PC-9 (cell line): ENCODE data around the gene ZNF599. TPM values are rescaled to one million over a fixed set of nuclear protein-coding genes. Genes with fewer than 3 reads are reported as not detected.

Source experiments
- BruUV-seq: library from RNA; stranded (reverse); fragments of 400-500 nt; replicated peaks from 2 replicates; lab custom pipeline; 2021; lab: Mats Ljungman, UMichigan
- CTCF ChIA-PET: fragments of 300-600 bp; sonication (Branson Sonifier 250); formaldehyde crosslinking; loops from one replicate; lab custom pipeline; 2022; ENCODE audit warnings: antibody characterized with exemption; lab: Charles Lee
- POLR2A ChIA-PET: fragments of 300-600 bp; sonication (Branson Sonifier 250); formaldehyde crosslinking; loops from one replicate; lab custom pipeline; 2022; ENCODE audit warnings: antibody characterized with exemption; ENCODE audit not compliant: unreplicated experiment; lab: Charles Lee
- DNase-seq, 2 experiments: peaks; one replicate each; pipeline versions ENCODE4 v3.0.0 to v3.0.0-alpha.2; 2015 to 2022; ENCODE audit warnings: mixed read lengths in 1 of 2
- H2AFZ ChIP-seq: fragments of 200-600 bp; sonication (generic); 2 replicates; pipeline ENCODE4 v1.8.1; 2017; ENCODE audit warnings: antibody characterized with exemption
- H3F3A ChIP-seq: fragments of 200-600 bp; sonication (generic); 2 replicates; pipeline ENCODE4 v1.8.1; 2017; ENCODE audit warnings: antibody characterized with exemption, mild to moderate bottlenecking, low read depth; ENCODE audit not compliant: insufficient read depth
- H3K27ac ChIP-seq: fragments of 200-600 bp; sonication (generic); 2 replicates; pipeline ENCODE4 v1.6.1; 2016; ENCODE audit warnings: mixed run types
- H3K27me3 ChIP-seq: fragments of 200-600 bp; sonication (generic); 2 replicates; pipeline ENCODE4 v1.6.1; 2016; ENCODE audit warnings: low read depth, mixed run types; ENCODE audit not compliant: insufficient read depth
- H3K36me3 ChIP-seq: fragments of 200-600 bp; sonication (generic); 2 replicates; pipeline ENCODE4 v1.6.1; 2016; ENCODE audit warnings: low read depth, mixed run types
- H3K4me1 ChIP-seq: fragments of 200-600 bp; sonication (generic); replicated peaks from 2 replicates; pipeline ENCODE4 v1.6.1; 2016; ENCODE audit warnings: mixed run types; ENCODE audit not compliant: insufficient read depth
- H3K4me2 ChIP-seq: fragments of 200-600 bp; sonication (generic); 2 replicates; pipeline ENCODE4 v1.6.1; 2017; ENCODE audit warnings: mixed run types
- H3K4me3 ChIP-seq: fragments of 200-600 bp; sonication (generic); 2 replicates; pipeline ENCODE4 v1.6.1; 2016; ENCODE audit warnings: mixed run types
- H3K79me2 ChIP-seq: fragments of 200-600 bp; sonication (generic); 2 replicates; pipeline ENCODE4 v1.6.1; 2017; ENCODE audit warnings: low read depth, mixed run types
- H3K9me2 ChIP-seq: fragments of 200-600 bp; sonication (generic); 2 replicates; pipeline ENCODE4 v1.8.1; 2017; ENCODE audit warnings: mild to moderate bottlenecking; ENCODE audit not compliant: insufficient read depth
- H3K9me3 ChIP-seq: fragments of 200-600 bp; sonication (generic); 2 replicates; pipeline ENCODE4 v1.8.1; 2016; ENCODE audit warnings: low read depth; ENCODE audit not compliant: insufficient read depth
- H4K20me1 ChIP-seq: fragments of 200-600 bp; sonication (generic); 2 replicates; pipeline ENCODE4 v1.8.1; 2017; ENCODE audit not compliant: insufficient read depth
- EZH2 ChIP-seq: fragments of 200-600 bp; sonication (generic); IDR thresholded peaks from 2 replicates; pipeline ENCODE4 v1.8.0; 2017; ENCODE audit warnings: antibody characterized with exemption, low read depth
- intact Hi-C: fragments of 100-400 bp; cut with micrococcal nuclease; formaldehyde crosslinking; loops from one replicate; pipeline ENCODE4 v1.10.0; 2022; ENCODE audit not compliant: unreplicated experiment
- total RNA-seq: library from RNA; stranded (reverse); gene quantifications from 2 replicates; pipeline ENCODE4 v1.2.3, GENCODE V29; 2021
- TF ChIP-seq, protein P1 (sequence below): fragments of 200-600 bp; sonication (generic); conservative IDR thresholded peaks from 2 replicates; pipeline ENCODE4 v1.6.1; 2017; ENCODE audit warnings: mixed run types, antibody characterized with exemption, mild to moderate bottlenecking, moderate library complexity

Gene ZNF599
- total RNA-seq, 1 experiment from 2014 or later = 9.2 TPM

DNA sequence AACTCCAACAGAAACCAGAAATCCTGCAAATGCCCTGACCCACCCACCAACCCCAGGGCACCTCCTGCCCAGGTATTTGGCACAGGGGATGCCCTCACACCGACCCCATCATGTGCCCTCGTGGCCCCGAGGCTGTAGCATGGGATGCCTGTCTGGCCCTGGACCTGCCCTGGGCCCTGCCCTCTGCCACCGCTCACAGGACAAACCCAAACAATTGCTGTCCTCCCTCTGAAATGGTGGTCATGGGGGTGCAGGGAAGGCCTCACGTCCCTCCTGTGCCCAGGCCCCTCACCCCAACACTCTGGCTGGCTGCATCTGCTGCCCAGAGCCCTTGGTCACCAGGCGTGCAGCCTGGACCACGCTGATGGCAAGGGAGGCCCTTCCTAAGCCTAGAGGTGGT, 41.1 kb downstream of the ZNF599 start:
- no peaks in the 10 kb centered on the region for H4K20me1 ChIP-seq
- H3K9me3 ChIP-seq = peaks cover 16% of the 10 kb centered on the region
- H3K4me3 ChIP-seq = no peak overlapping the region
- ChIA-PET POLR2A (no interaction called here), CTCF (no interaction called here)
- BruUV-seq = no TSS peak
- H3K4me1 ChIP-seq = peaks cover 8% of the 10 kb centered on the region
- intact Hi-C loops = no loop called here
- peaks cover 8% of the 10 kb centered on the region; the same call in 1 of the 2 replicates for H3F3A ChIP-seq
- peaks cover 13% of the 10 kb centered on the region; the same call in 1 of the 2 replicates for H3K27me3 ChIP-seq
- TF ChIP-seq, protein P1, sequence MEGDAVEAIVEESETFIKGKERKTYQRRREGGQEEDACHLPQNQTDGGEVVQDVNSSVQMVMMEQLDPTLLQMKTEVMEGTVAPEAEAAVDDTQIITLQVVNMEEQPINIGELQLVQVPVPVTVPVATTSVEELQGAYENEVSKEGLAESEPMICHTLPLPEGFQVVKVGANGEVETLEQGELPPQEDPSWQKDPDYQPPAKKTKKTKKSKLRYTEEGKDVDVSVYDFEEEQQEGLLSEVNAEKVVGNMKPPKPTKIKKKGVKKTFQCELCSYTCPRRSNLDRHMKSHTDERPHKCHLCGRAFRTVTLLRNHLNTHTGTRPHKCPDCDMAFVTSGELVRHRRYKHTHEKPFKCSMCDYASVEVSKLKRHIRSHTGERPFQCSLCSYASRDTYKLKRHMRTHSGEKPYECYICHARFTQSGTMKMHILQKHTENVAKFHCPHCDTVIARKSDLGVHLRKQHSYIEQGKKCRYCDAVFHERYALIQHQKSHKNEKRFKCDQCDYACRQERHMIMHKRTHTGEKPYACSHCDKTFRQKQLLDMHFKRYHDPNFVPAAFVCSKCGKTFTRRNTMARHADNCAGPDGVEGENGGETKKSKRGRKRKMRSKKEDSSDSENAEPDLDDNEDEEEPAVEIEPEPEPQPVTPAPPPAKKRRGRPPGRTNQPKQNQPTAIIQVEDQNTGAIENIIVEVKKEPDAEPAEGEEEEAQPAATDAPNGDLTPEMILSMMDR = no peak
- no peak for TF ChIP-seq EZH2
- no peaks in the 10 kb centered on the region for H3K9me2 ChIP-seq
- peaks cover 12% of the 10 kb centered on the region for H3K36me3 ChIP-seq
- no peak overlapping the region for H2AFZ ChIP-seq
- no peak overlapping the region for H3K4me2 ChIP-seq
- no peaks in the 10 kb centered on the region for H3K79me2 ChIP-seq
- no peak for DNase-seq
- no peak overlapping the region for H3K27ac ChIP-seq

DNA sequence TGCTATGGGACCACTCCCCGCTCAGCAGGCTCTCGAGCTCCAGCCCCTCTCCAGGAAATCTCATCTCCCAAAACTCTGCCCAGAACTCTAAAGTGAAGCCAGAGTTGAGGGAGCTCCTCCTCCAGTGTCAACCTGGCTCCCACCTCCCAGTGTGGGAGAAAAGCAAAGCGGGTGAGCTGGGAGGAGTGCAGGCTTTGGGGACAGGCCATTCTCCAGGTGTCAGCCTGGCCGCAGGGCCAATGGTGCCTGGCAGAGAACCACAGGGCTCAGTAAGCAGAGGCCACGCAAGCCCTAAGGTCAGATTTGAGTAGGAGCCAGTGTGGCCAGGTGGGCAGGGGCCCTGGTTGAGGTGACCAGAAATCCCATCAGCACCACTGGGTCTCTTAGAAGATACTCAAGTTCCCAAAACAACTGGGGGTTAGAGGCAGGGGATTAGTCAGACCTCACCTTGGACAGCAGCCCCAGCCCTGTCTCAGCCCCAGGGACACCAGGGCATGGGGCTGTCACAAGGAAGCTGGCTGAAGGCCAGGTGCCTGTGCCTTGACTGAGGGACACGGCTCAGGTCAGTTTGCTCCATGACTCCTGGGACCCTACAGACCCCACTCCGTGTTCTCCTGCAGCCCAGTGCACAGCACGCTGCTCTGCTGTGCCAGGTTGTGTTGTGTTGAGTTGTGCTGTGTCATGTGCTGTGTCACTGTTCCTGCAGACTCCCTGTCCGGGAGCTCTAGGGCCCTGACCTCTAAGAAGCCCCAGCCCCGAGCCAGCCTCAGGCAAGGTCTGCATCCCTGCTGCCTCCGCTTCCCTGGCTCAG, 41.8 kb downstream of the ZNF599 start:
- no peak overlapping the region for H3K4me2 ChIP-seq
- no TSS peak for BruUV-seq
- peaks cover 21% of the 10 kb centered on the region for H3K27me3 ChIP-seq
- no peak overlapping the region for H2AFZ ChIP-seq
- peaks cover 8% of the 10 kb centered on the region for H3K4me1 ChIP-seq
- ChIA-PET POLR2A (no interaction called here), CTCF (no interaction called here)
- TF ChIP-seq EZH2 = no peak
- TF ChIP-seq, protein P1 = no peak
- no peaks in the 10 kb centered on the region for H3K9me2 ChIP-seq
- peaks cover 11% of the 10 kb centered on the region for H3K36me3 ChIP-seq
- H3K79me2 ChIP-seq = no peaks in the 10 kb centered on the region
- no peak overlapping the region for H3K4me3 ChIP-seq
- H3K9me3 ChIP-seq = peaks cover 13% of the 10 kb centered on the region
- H3F3A ChIP-seq = peaks cover 8% of the 10 kb centered on the region; the same call in 1 of the 2 replicates
- no peak for DNase-seq
- no peak overlapping the region for H3K27ac ChIP-seq
- H4K20me1 ChIP-seq = no peaks in the 10 kb centered on the region
- intact Hi-C loops = no loop called here

DNA sequence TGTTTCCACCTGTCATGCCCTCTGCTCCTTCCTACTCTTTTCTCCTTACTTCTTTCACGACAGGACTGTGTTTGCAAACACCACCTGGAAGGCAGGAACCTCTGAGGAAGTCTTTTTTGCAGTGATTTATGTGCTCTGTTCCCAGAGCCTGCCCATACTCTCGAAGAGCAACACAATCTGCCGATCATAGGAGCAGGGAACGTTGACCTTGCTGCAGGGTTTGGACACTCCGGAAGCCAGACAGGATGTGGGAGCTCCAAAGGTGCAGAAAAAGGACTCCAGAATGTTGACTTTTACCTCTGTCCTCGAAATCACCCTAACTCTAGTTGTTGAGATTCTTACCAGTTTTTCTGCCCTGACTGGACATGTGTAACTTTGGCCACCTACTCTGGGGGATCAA, 47.6 kb downstream of the ZNF599 start:
- Histone ChIP-seq H3K4me2 (no peak overlapping the region), H3K36me3 (no peaks in the 10 kb centered on the region), H3K79me2 (no peaks in the 10 kb centered on the region), H3K4me1 (no peaks in the 10 kb centered on the region), H3K4me3 (no peak overlapping the region), H3K27me3 (peaks cover 68% of the 10 kb centered on the region), H4K20me1 (no peaks in the 10 kb centered on the region), H3F3A (no peaks in the 10 kb centered on the region), H2AFZ (no peak overlapping the region), H3K27ac (no peak overlapping the region), H3K9me3 (no peaks in the 10 kb centered on the region), H3K9me2 (no peaks in the 10 kb centered on the region)
- TF ChIP-seq, protein P1 = no peak
- TF ChIP-seq EZH2 = no peak
- intact Hi-C loops = no loop called here
- no TSS peak for BruUV-seq
- no peak for DNase-seq
- ChIA-PET CTCF (no interaction called here), POLR2A (no interaction called here)
